HCT116 (cell line): ENCODE results near the gene BMP7. TPM values are rescaled to one million over a fixed set of nuclear protein-coding genes. Genes with fewer than 3 reads are reported as not detected.

Experiments used
- ATAC-seq: fragments of 200-7000 bp; cut with Tn5 transposase; 2 replicates; pipeline ENCODE4 v1.9.1; 2020; ENCODE audit warnings: mild to moderate bottlenecking, moderate library complexity
- BruUV-seq: library from RNA; stranded (reverse); fragments of 400-500 nt; replicated peaks from 2 replicates; lab custom pipeline; 2021; lab: Mats Ljungman, UMichigan
- CTCF ChIA-PET: fragments of 300-600 bp; sonication (Branson Sonifier 250); formaldehyde crosslinking; loops from one replicate; lab custom pipeline; 2021; ENCODE audit warnings: antibody characterized with exemption; lab: Charles Lee
- POLR2A ChIA-PET: fragments of 300-600, 350-600 bp; sonication (Branson Sonifier 250); formaldehyde crosslinking; loops from one replicate; lab custom pipeline; 2021; ENCODE audit warnings: antibody characterized with exemption; lab: Charles Lee
- RAD21 ChIA-PET, 2 experiments: fragments of 300-600 bp; sonication (Branson Sonifier 250); formaldehyde crosslinking; loops; one replicate each; lab custom pipeline; 2023; ENCODE audit warnings: low total read pairs in 2 of 2; ENCODE audit not compliant: uncharacterized antibody in 2 of 2, unreplicated experiment in 2 of 2, low non-redundant PET in 1 of 2; lab: Charles Lee
- DNase-seq: peaks from one replicate; pipeline ENCODE4 v3.0.0-alpha.2; 2010; ENCODE audit warnings: low read depth, low spot score
- H2AFZ ChIP-seq: fragments of 200-600 bp; shearing (Covaris generic), sonication (generic); 2 replicates; pipeline ENCODE4 v1.6.1; 2017; ENCODE audit warnings: low read depth, mixed run types, mixed read lengths, antibody characterized with exemption, low read length; ENCODE audit not compliant: poor library complexity, severe bottlenecking
- H3K27ac ChIP-seq: 2 replicates; pipeline ENCODE4 v1.5.1; 2012; ENCODE audit warnings: low read depth, low read length
- H3K27me3 ChIP-seq: fragments of 200-600 bp; sonication (generic); 2 replicates; pipeline ENCODE4 v1.6.1; 2016; ENCODE audit warnings: mixed run types, low read length, mixed read lengths; ENCODE audit not compliant: insufficient read depth
- H3K36me3 ChIP-seq, 2 experiments: fragments of 200-500 bp in 1 of 2; fragments of 200-600 bp in 1 of 2; sonication (Bioruptor generic) in 1 of 2; sonication (generic) in 1 of 2; 2 replicates each; pipeline versions ENCODE4 v1.5.1 to v1.6.1; 2014 to 2016; ENCODE audit warnings: low read length in 2 of 2, inconsistent platforms in 1 of 2, mixed read lengths in 1 of 2, mixed run types in 1 of 2; ENCODE audit not compliant: insufficient read depth in 2 of 2, control insufficient read depth in 1 of 2
- H3K4me1 ChIP-seq, 2 experiments: fragments of 200-600 bp in 1 of 2; sonication (generic) in 1 of 2; 2 replicates each; pipeline versions ENCODE4 v1.5.1 to v1.6.1; 2012 to 2017; ENCODE audit warnings: low read length in 2 of 2, inconsistent platforms in 1 of 2, mild to moderate bottlenecking in 1 of 2, mixed read lengths in 1 of 2, mixed run types in 1 of 2, moderate library complexity in 1 of 2; ENCODE audit not compliant: insufficient read depth in 2 of 2, control insufficient read depth in 1 of 2
- H3K4me2 ChIP-seq: fragments of 200-600 bp; sonication (generic); 2 replicates; pipeline ENCODE4 v1.6.1; 2017; ENCODE audit warnings: mixed run types, low read length, mixed read lengths
- H3K4me3 ChIP-seq, 2 experiments: fragments of 200-600 bp in 1 of 2; sonication (generic) in 1 of 2; replicated peaks in 1 of 2; 2 replicates each; pipeline ENCODE4 v1.5.1; 2011 to 2016; ENCODE audit warnings: low read length in 2 of 2, control low read depth in 1 of 2, low read depth in 1 of 2, mild to moderate bottlenecking in 1 of 2, mixed read lengths in 1 of 2, mixed run types in 1 of 2
- H3K79me2 ChIP-seq: fragments of 200-600 bp; sonication (generic); 2 replicates; pipeline ENCODE4 v1.6.1; 2017; ENCODE audit warnings: mild to moderate bottlenecking, mixed run types, low read length, moderate library complexity, mixed read lengths; ENCODE audit not compliant: insufficient read depth
- H3K9ac ChIP-seq: fragments of 200-600 bp; sonication (generic); 2 replicates; pipeline ENCODE4 v1.6.1; 2016; ENCODE audit warnings: low read length, mixed read lengths
- H3K9me2 ChIP-seq: fragments of 200-600 bp; sonication (generic), shearing (Covaris generic); 2 replicates; pipeline ENCODE4 v1.6.1; 2017; ENCODE audit warnings: mixed run types, mild to moderate bottlenecking, moderate library complexity; ENCODE audit not compliant: insufficient read depth
- H3K9me3 ChIP-seq, 2 experiments: fragments of 200-500 bp in 1 of 2; fragments of 200-600 bp in 1 of 2; sonication (Bioruptor generic) in 1 of 2; sonication (generic) in 1 of 2; 2 replicates each; pipeline ENCODE4 v1.6.1; 2014 to 2017; ENCODE audit warnings: low read length in 2 of 2, mixed read lengths in 2 of 2, inconsistent platforms in 1 of 2, low read depth in 1 of 2, mild to moderate bottlenecking in 1 of 2, mixed run types in 1 of 2, moderate library complexity in 1 of 2; ENCODE audit not compliant: control insufficient read depth in 1 of 2, insufficient read depth in 1 of 2
- H4K20me1 ChIP-seq: fragments of 200-600 bp; sonication (generic), shearing (Covaris generic); 2 replicates; pipeline ENCODE4 v1.6.1; 2017; ENCODE audit warnings: mixed run types, mild to moderate bottlenecking, moderate library complexity; ENCODE audit not compliant: insufficient read depth
- CEBPB ChIP-seq: IDR thresholded peaks from 2 replicates; pipeline ENCODE4 v1.6.1; 2012; ENCODE audit warnings: low read depth
- ELF1 ChIP-seq: IDR thresholded peaks from 2 replicates; pipeline ENCODE4 v1.6.1; 2012; ENCODE audit warnings: low read depth, borderline replicate concordance
- EZH2phosphoT487 ChIP-seq: fragments of 200-600 bp; IDR thresholded peaks from 2 replicates; pipeline ENCODE4 v1.6.1; 2018; ENCODE audit warnings: antibody characterized with exemption, borderline replicate concordance
- FOSL1 ChIP-seq: IDR thresholded peaks from 2 replicates; pipeline ENCODE4 v1.6.1; 2012; ENCODE audit warnings: low read depth
- JUND ChIP-seq: IDR thresholded peaks from 2 replicates; pipeline ENCODE4 v1.6.1; 2012
- SIN3A ChIP-seq: IDR thresholded peaks from 2 replicates; pipeline ENCODE4 v1.6.1; 2012; ENCODE audit warnings: low read depth
- YY1 ChIP-seq: IDR thresholded peaks from 2 replicates; pipeline ENCODE4 v1.6.1; 2011; ENCODE audit warnings: low read length, low read depth, moderate library complexity, mild to moderate bottlenecking; ENCODE audit not compliant: insufficient replicate concordance; ENCODE audit errors: extremely low read depth
- ZFX ChIP-seq: fragments of 450-650 bp; IDR thresholded peaks from 2 replicates; pipeline ENCODE4 v1.6.1; 2017
- ZNF274 ChIP-seq: fragments of 200-500 bp; sonication (Bioruptor generic); IDR thresholded peaks from 2 replicates; pipeline ENCODE4 v1.6.1; 2014; ENCODE audit warnings: mild to moderate bottlenecking, low read depth, low read length, inconsistent platforms
- intact Hi-C: fragments of 100-400 bp; cut with micrococcal nuclease; formaldehyde crosslinking; loops from 2 replicates; pipeline ENCODE4 v1.10.0; 2022
- total RNA-seq: library from RNA; stranded (reverse); gene quantifications from one replicate; pipeline ENCODE4 v1.2.1, GENCODE V29; 2021; ENCODE audit not compliant: unreplicated experiment
- TF ChIP-seq, protein P1 (sequence below), 3 experiments: fragments of 200-600 bp in 1 of 3; sonication (generic) in 1 of 3; IDR thresholded peaks in 2 of 3; conservative IDR thresholded peaks in 1 of 3; 2 replicates each; pipeline ENCODE4 v1.5.1; 2012 to 2017; ENCODE audit warnings: low read depth in 2 of 3, low read length in 2 of 3, antibody characterized with exemption in 1 of 3, borderline replicate concordance in 1 of 3, control low read depth in 1 of 3, mild to moderate bottlenecking in 1 of 3, mixed read lengths in 1 of 3, mixed run types in 1 of 3, moderate library complexity in 1 of 3; ENCODE audit not compliant: insufficient read depth in 1 of 3
- TF ChIP-seq, protein P2 (sequence below): IDR thresholded peaks from 2 replicates; pipeline ENCODE4 v1.6.1; 2011; ENCODE audit warnings: mild to moderate bottlenecking, low read length, moderate library complexity; ENCODE audit not compliant: insufficient replicate concordance; ENCODE audit errors: extremely low read depth

Gene BMP7
- total RNA-seq, 1 experiment from 2014 or later: 7.0 TPM

DNA sequence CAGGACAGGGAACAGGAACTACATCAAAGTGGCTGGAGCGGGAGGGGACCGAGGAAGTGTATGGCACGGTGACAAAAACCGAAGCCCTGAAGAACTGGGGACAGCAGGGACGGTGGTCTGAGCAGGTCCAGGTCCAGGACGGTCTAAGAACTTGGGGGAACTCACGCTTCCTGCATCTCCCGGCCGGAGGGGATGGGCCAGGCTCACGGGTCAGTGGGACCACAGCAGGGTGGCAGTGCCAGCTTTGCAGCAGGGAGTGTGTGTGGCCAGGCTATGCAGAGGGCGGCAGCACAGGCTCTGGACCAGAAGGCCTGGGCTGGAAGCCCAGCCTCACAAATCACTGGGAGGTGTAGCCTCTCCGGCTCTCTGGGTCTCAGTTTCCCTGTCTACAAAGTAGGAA lies 123.8 kb downstream of the BMP7 start:
- CTCF ChIA-PET: no interaction called here
- Histone ChIP-seq H3K27me3 (peaks cover 31% of the 10 kb centered on the region), H3K4me1 (no peaks in the 10 kb centered on the region), H3K4me2 (no peak overlapping the region), H2AFZ (no peak overlapping the region), H3K36me3 (no peaks in the 10 kb centered on the region), H3K79me2 (no peaks in the 10 kb centered on the region), H3K27ac (no peak overlapping the region), H4K20me1 (no peaks in the 10 kb centered on the region), H3K9me3 (no peaks in the 10 kb centered on the region), H3K9ac (no peak overlapping the region), H3K4me3 (no peak overlapping the region), H3K9me2 (no peaks in the 10 kb centered on the region)
- BruUV-seq: no TSS peak
- POLR2A ChIA-PET: no interaction called here
- intact Hi-C loops: no loop called here
- no peak for ATAC-seq
- no peak for DNase-seq
- RAD21 ChIA-PET: no interaction called here
- no peak for TF ChIP-seq ZFX
- no peak for TF ChIP-seq YY1
- no peak for TF ChIP-seq ZNF274
- no peak for TF ChIP-seq JUND
- TF ChIP-seq EZH2phosphoT487: no peak
- no peak for TF ChIP-seq CEBPB
- TF ChIP-seq, protein P1, sequence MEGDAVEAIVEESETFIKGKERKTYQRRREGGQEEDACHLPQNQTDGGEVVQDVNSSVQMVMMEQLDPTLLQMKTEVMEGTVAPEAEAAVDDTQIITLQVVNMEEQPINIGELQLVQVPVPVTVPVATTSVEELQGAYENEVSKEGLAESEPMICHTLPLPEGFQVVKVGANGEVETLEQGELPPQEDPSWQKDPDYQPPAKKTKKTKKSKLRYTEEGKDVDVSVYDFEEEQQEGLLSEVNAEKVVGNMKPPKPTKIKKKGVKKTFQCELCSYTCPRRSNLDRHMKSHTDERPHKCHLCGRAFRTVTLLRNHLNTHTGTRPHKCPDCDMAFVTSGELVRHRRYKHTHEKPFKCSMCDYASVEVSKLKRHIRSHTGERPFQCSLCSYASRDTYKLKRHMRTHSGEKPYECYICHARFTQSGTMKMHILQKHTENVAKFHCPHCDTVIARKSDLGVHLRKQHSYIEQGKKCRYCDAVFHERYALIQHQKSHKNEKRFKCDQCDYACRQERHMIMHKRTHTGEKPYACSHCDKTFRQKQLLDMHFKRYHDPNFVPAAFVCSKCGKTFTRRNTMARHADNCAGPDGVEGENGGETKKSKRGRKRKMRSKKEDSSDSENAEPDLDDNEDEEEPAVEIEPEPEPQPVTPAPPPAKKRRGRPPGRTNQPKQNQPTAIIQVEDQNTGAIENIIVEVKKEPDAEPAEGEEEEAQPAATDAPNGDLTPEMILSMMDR (IDR thresholded peaks at IDR 0.05 in 2 of 3, conservative IDR thresholded peaks at IDR 0.05 in 1 of 3; ENCODE audit: borderline replicate concordance in 1 of 3, insufficient read depth in 1 of 3, low read depth in 2 of 3, low read length in 2 of 3): no peak
- TF ChIP-seq SIN3A: no peak
- TF ChIP-seq, protein P2, sequence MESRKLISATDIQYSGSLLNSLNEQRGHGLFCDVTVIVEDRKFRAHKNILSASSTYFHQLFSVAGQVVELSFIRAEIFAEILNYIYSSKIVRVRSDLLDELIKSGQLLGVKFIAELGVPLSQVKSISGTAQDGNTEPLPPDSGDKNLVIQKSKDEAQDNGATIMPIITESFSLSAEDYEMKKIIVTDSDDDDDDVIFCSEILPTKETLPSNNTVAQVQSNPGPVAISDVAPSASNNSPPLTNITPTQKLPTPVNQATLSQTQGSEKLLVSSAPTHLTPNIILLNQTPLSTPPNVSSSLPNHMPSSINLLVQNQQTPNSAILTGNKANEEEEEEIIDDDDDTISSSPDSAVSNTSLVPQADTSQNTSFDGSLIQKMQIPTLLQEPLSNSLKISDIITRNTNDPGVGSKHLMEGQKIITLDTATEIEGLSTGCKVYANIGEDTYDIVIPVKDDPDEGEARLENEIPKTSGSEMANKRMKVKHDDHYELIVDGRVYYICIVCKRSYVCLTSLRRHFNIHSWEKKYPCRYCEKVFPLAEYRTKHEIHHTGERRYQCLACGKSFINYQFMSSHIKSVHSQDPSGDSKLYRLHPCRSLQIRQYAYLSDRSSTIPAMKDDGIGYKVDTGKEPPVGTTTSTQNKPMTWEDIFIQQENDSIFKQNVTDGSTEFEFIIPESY: no peak
- no peak for TF ChIP-seq FOSL1
- TF ChIP-seq ELF1: no peak
